Activated CD4-positive, alpha-beta T cell treated with anti-CD3 and anti-CD28 coated beads for 24 hours (primary cell): ENCODE data around the gene IL6ST.
"Not testable (repeated sequence)": the region's sequence is repeated elsewhere in the genome, so short reads cannot be mapped to it uniquely, and the experiment has no call there.

Source experiments
- DNase-seq, 2 donors: peaks; one replicate each; pipeline ENCODE4 v3.0.0-alpha.2; 2020; ENCODE audit warnings: low read depth in 2 of 2

IL6ST gene

GRCh38 chr5:55994495-55994997 lies at the start of gene IL6ST:
Gene IL6ST (minus strand): TSS chr5:55994963. CDS start chr5:55976278, 18,685 bp downstream.
- no peak for DNase-seq

GRCh38 chr5:56039985-56040384 lies 45.2 kb upstream of the IL6ST start:
- no peak for DNase-seq

GRCh38 chr5:56038206-56038605 lies 43.4 kb upstream of the IL6ST start:
- DNase-seq = not testable (repeated sequence)

GRCh38 chr5:56037531-56038010 lies 42.8 kb upstream of the IL6ST start:
- no peak for DNase-seq

- not testable (repeated sequence) for DNase-seq
Measured at GRCh38 chr5:56035394-56035793, 40.6 kb upstream of the IL6ST start.

GRCh38 chr5:56029871-56030630 lies 35.3 kb upstream of the IL6ST start:
- not testable (repeated sequence) for DNase-seq

GRCh38 chr5:56029457-56029856 lies 34.7 kb upstream of the IL6ST start:
- DNase-seq = no peak

- DNase-seq = no peak
Measured at GRCh38 chr5:56028708-56029107, 33.9 kb upstream of the IL6ST start.

GRCh38 chr5:56026863-56027300 lies 32.1 kb upstream of the IL6ST start:
- no peak for DNase-seq

GRCh38 chr5:56025151-56025885 lies 30.6 kb upstream of the IL6ST start:
- no peak for DNase-seq

GRCh38 chr5:56024810-56025150 lies 30.0 kb upstream of the IL6ST start:
- no peak for DNase-seq

- no peak for DNase-seq
Measured at GRCh38 chr5:56023296-56023695, 28.5 kb upstream of the IL6ST start.

GRCh38 chr5:56019306-56020272 lies 24.8 kb upstream of the IL6ST start:
- no peak for DNase-seq

GRCh38 chr5:56018832-56019231 lies 24.1 kb upstream of the IL6ST start:
- DNase-seq = no peak

GRCh38 chr5:56014701-56015100 lies 19.9 kb upstream of the IL6ST start:
- not testable (repeated sequence) for DNase-seq

GRCh38 chr5:56013939-56014338 lies 19.2 kb upstream of the IL6ST start:
- not testable (repeated sequence) for DNase-seq

GRCh38 chr5:56012281-56012963 lies 17.7 kb upstream of the IL6ST start:
- DNase-seq = no peak

- DNase-seq = no peak
Measured at GRCh38 chr5:56011835-56012234, 17.1 kb upstream of the IL6ST start.

- DNase-seq = no peak
Measured at GRCh38 chr5:56010431-56010830, 15.7 kb upstream of the IL6ST start.

- DNase-seq = no peak
Measured at GRCh38 chr5:56006600-56006999, 11.8 kb upstream of the IL6ST start.

- no peak for DNase-seq
Measured at GRCh38 chr5:56006094-56006493, 11.3 kb upstream of the IL6ST start.
